Measurements from ENCODE around the gene GULP1.

DNA sequence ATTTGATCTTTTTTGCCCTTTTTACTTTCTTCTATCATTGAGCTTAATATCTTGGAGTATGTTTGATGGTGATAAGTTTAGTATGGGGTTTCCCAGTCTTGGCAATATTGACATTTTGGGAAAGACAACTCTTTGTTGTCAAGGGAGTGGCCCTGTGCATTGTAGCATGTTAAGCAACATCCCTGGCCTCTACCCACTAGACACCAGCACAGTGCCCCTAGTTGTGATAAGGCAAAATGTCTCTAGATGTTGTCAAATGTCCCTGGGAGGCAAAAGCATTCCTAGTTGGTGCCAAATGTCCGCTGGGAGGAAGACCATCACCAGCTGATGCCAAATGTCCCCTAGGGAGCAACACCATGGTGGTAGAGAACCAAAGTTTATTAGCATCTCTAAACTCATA lies 28.2 kb downstream of the GULP1 start:
- TF ChIP-seq NFIC (IDR thresholded peaks at IDR 0.05) (no peak), EP300 (IDR thresholded peaks at IDR 0.05; ENCODE audit: borderline replicate concordance) (no peak), FOXM1 (IDR thresholded peaks at IDR 0.05; ENCODE audit: borderline replicate concordance, low read depth) (no peak), RAD21 (IDR thresholded peaks at IDR 0.05; ENCODE audit: low read depth) (no peak), ZBTB7A (IDR thresholded peaks at IDR 0.05; ENCODE audit: low read depth) (no peak), TAF1 (IDR thresholded peaks at IDR 0.05; ENCODE audit: low read depth) (no peak), TCF12 (IDR thresholded peaks at IDR 0.05; ENCODE audit: low read depth) (no peak), TEAD4 (IDR thresholded peaks at IDR 0.05) (no peak), YY1 (IDR thresholded peaks at IDR 0.05; ENCODE audit: low read depth) (no peak)
- TF ChIP-seq, protein P1, sequence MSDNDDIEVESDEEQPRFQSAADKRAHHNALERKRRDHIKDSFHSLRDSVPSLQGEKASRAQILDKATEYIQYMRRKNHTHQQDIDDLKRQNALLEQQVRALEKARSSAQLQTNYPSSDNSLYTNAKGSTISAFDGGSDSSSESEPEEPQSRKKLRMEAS (IDR thresholded peaks at IDR 0.05): no peak

All from Ishikawa (cell line).